ENCODE data around the gene CUL1. TPM values are rescaled to one million over a fixed set of nuclear protein-coding genes. Genes with fewer than 3 reads are reported as not detected.

Gene CUL1
- 10 to 100 TPM; 39.8 to 58.3 (median 43.6) TPM for total RNA-seq
- polyA plus RNA-seq, result 10 to 100 TPM; 17.5 to 45.6 TPM
- long read RNA-seq, donor 1, transcript CUL1-203 (22 exons, 3,054 nt), result minor isoform, 6 of 109 reads
- long read RNA-seq, donor 1, transcript CUL1-201 (22 exons, 3,064 nt), result major isoform, 90 of 109 reads
- long read RNA-seq, donor 1, partial matches to known transcripts, result 7 of 109 reads
- long read RNA-seq, donor 1, other reads (novel, unspliced or antisense), result 6 of 109 reads
- long read RNA-seq, donor 2, transcript CUL1-201 (22 exons, 3,064 nt), result major isoform, 156 of 191 reads
- long read RNA-seq, donor 2, partial matches to known transcripts, result 19 of 191 reads
- long read RNA-seq, donor 2, other reads (novel, unspliced or antisense), result 12 of 191 reads
- long read RNA-seq, donor 3, transcript CUL1-201 (22 exons, 3,064 nt), result major isoform, 96 of 112 reads
- long read RNA-seq, donor 3, partial matches to known transcripts, result 8 of 112 reads
- long read RNA-seq, donor 3, other reads (novel, unspliced or antisense), result 5 of 112 reads

DNA sequence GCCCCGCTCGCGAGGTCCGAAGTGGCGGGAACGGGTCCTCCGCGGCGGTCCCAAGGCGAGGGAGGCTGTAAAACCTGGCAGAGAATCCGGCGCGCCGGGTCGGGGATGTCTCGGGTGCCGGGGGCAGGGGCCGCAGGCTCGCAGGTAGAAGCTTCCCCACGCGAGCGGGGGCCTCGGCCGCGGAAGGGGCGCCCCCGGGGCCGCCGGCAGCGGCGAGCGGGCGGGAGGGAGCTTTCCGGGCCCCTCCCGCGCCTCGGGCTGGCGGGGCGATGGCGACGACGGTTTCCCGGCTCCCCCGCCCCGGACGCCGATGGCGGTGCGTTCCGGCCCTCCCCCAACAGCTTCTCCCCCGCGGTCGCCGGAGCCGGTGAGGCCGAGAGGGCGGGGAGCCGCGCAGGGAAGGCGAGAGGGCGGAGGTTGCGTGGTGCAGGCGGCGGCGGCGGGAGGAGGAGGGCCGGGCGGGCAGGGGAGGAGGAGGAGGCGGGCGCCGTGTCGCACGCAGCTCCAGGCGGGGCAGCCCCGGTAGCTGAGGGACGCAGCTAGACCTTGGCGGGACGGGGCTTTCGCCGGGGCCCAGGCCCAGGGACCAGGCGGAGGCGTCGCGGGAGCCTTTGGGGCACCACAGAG lies at the start of gene CUL1:
CUL1 (plus strand) TSS at position 507 of the 627 bp plus-strand sequence. CDS start 31,220 bp downstream, outside the sequence.
- ATAC-seq, result peak; percentile 77 to 95 (median 88)
- DNase-seq, result peak; percentile 90 to 94 (median 91)
- H3K4me1 ChIP-seq, result peaks cover 9 to 47% (median 36%) of the 10 kb centered on the region in 12 donors
- no peaks in the 10 kb centered on the region for H3K9me3 ChIP-seq
- TF ChIP-seq, protein P1, sequence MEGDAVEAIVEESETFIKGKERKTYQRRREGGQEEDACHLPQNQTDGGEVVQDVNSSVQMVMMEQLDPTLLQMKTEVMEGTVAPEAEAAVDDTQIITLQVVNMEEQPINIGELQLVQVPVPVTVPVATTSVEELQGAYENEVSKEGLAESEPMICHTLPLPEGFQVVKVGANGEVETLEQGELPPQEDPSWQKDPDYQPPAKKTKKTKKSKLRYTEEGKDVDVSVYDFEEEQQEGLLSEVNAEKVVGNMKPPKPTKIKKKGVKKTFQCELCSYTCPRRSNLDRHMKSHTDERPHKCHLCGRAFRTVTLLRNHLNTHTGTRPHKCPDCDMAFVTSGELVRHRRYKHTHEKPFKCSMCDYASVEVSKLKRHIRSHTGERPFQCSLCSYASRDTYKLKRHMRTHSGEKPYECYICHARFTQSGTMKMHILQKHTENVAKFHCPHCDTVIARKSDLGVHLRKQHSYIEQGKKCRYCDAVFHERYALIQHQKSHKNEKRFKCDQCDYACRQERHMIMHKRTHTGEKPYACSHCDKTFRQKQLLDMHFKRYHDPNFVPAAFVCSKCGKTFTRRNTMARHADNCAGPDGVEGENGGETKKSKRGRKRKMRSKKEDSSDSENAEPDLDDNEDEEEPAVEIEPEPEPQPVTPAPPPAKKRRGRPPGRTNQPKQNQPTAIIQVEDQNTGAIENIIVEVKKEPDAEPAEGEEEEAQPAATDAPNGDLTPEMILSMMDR (IDR thresholded peaks at IDR 0.05), result peak in 1 of 12 donors; percentile 2
- peak in 1 of 2 donors; percentile 57 for TF ChIP-seq POLR2A (IDR thresholded peaks at IDR 0.05)
- intact Hi-C loops (cut with DNase I), result loop anchor here in 5 of 10 donors (2.0 to 10.0 kb wide), 8 partner anchors 121 to 394 kb away; partner anchors contain the start of genes EZH2 (in 2 of the 5) and ZNF786 (in 1 of the 5)
- no peaks in the 10 kb centered on the region for H3K36me3 ChIP-seq
- H3K27ac ChIP-seq, result peak within 1 kb of the TSS; percentile 92 to 99 (median 97)
- 0 to 1% (median 0%) methylated on average over 12 to 84 of the region's 84 CpGs for WGBS, 4 donors
- peak within 1 kb of the TSS; percentile 76 to 98 (median 87) for H3K4me3 ChIP-seq
- H3K27me3 ChIP-seq, result no peaks in the 10 kb centered on the region

DNA sequence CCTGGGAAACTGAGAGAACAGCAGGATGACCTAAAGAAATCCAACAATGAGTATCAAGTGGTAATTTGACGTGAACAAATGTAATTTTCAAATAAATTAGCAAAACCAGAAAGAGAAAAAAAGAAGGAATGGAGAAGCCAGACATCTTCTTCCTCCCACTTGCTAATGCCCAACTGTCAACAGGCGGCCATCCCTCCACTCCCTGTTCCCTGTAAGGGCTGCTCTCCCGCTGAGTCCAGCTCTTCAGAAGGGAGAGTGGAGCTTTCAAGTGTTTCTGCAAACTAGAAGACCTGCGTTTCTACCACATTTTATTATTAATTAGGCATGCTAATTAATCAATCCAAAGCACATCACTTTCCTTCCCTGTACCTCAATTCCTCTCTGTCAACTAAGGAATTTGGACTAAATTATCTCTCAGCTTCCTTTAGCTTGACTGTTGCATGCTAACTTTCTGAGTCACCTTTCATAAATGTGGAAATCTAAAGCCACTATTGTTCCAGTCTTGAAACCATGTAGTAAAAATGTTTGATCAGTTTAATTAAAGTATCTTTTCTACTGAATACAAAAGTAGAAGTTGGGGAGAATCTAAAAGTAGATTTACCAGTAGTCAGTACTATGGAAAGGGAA lies 48.4 kb upstream of the CUL1 start:
- H3K27ac ChIP-seq, result no peak overlapping the region
- intact Hi-C loops (cut with DNase I), result no loop called here
- H3K9me3 ChIP-seq, result no peaks in the 10 kb centered on the region
- no peak overlapping the region for H3K4me3 ChIP-seq
- TF ChIP-seq POLR2A (IDR thresholded peaks at IDR 0.05), result no peak
- TF ChIP-seq, protein P1 (IDR thresholded peaks at IDR 0.05), result no peak
- peaks cover 0 to 5% (median 0%) of the 10 kb centered on the region in 9 donors for H3K27me3 ChIP-seq
- no peak for ATAC-seq
- no peaks in the 10 kb centered on the region for H3K36me3 ChIP-seq
- WGBS, 4 donors, result 67 to 74% (median 70%) methylated on average over 4 of the region's 4 CpGs
- no peaks in the 10 kb centered on the region for H3K4me1 ChIP-seq
- no peak for DNase-seq

DNA sequence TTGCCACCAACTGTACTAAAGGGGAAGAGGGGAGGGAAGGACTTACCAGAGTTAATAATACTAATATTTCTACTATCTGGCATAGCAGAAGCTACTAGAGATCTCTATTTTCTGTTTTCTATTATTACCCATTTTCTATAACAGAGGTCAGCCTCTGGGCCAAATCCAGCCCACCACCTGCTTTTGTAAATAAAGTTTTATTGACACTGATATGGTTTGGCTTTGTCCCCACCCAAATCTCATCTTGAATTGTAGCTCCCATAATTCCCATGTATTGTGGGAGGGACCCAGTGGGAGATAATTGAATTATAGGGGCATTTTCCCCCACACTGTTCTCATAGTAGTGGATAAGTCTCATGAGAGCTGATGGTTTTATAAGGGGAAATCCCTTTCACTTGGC lies 45.9 kb upstream of the CUL1 start:
- Histone ChIP-seq H3K9me3 (no peaks in the 10 kb centered on the region), H3K27me3 (peaks cover 0 to 5% (median 0%) of the 10 kb centered on the region in 9 donors), H3K4me3 (no peak overlapping the region), H3K4me1 (no peaks in the 10 kb centered on the region), H3K27ac (no peak overlapping the region), H3K36me3 (no peaks in the 10 kb centered on the region)
- DNase-seq, result no peak
- intact Hi-C loops (cut with DNase I), result no loop called here
- no peak for TF ChIP-seq POLR2A (IDR thresholded peaks at IDR 0.05)
- TF ChIP-seq, protein P1 (IDR thresholded peaks at IDR 0.05), result no peak
- ATAC-seq, result no peak

DNA sequence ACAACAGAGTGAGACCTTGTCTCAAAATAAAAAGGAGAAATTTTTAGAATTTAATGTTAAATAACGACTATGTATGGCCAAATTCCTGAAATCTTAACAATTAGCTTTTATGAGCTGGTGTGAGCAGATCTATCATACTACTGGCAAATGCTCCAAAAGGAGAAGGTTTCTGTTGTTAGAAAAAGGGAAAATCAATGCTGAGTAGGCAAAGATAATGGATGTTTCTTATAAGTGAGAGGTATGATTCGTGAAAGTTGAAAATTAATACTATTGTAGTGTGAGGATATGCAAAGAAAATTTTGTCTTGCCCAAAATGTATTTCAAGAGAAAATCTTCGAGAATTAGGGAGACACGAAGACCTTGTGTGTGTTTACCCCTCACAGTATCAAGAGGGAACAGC lies 40.8 kb upstream of the CUL1 start:
- 88 to 91% (median 89%) methylated on average over 4 of the region's 4 CpGs for WGBS, 4 donors
- no peaks in the 10 kb centered on the region for H3K27me3 ChIP-seq
- intact Hi-C loops (cut with DNase I), result no loop called here
- H3K4me3 ChIP-seq, result no peak overlapping the region
- H3K4me1 ChIP-seq, result no peaks in the 10 kb centered on the region
- ATAC-seq (no peak), DNase-seq (no peak)
- H3K36me3 ChIP-seq, result no peaks in the 10 kb centered on the region
- no peak for TF ChIP-seq POLR2A (IDR thresholded peaks at IDR 0.05)
- TF ChIP-seq, protein P1 (IDR thresholded peaks at IDR 0.05), result no peak
- H3K27ac ChIP-seq, result no peak overlapping the region
- no peaks in the 10 kb centered on the region for H3K9me3 ChIP-seq
